CD14-positive monocyte (primary cell): ENCODE data around the gene NPLOC4. TPM values are rescaled to one million over a fixed set of nuclear protein-coding genes. Genes with fewer than 3 reads are reported as not detected.

ENCODE experiments used
- DNase-seq, 3 donors: peaks; one replicate each; pipeline ENCODE4 v3.0.0-alpha.2; 2011 to 2022
- H2AFZ ChIP-seq: 2 replicates; pipeline ENCODE4 v1.6.0; 2012; ENCODE audit warnings: mild to moderate bottlenecking, low read depth, low read length, inconsistent platforms; ENCODE audit not compliant: insufficient read depth, poor library complexity, severe bottlenecking
- H3K27ac ChIP-seq, 2 donors: 1 replicate in 1 of 2; 2 replicates in 1 of 2; pipeline ENCODE4 v1.5.1; 2012 to 2013; ENCODE audit warnings: low read length in 2 of 2, control low read depth in 1 of 2, inconsistent platforms in 1 of 2, low read depth in 1 of 2, mild to moderate bottlenecking in 1 of 2
- H3K27me3 ChIP-seq, 2 donors: one replicate each; pipeline versions ENCODE4 v1.6.0 to v1.6.1; 2011 to 2013; ENCODE audit warnings: low read length in 2 of 2; ENCODE audit not compliant: control insufficient read depth in 2 of 2, insufficient read depth in 2 of 2
- H3K36me3 ChIP-seq, 2 donors: replicated peaks in 1 of 2; 1 replicate in 1 of 2; 2 replicates in 1 of 2; pipeline versions ENCODE4 v1.5.1 to v1.6.1; 2012 to 2013; ENCODE audit warnings: low read length in 2 of 2, control low read depth in 1 of 2, inconsistent platforms in 1 of 2, mild to moderate bottlenecking in 1 of 2; ENCODE audit not compliant: insufficient read depth in 2 of 2, control insufficient read depth in 1 of 2
- H3K4me1 ChIP-seq, 2 donors: 1 replicate in 1 of 2; 2 replicates in 1 of 2; pipeline versions ENCODE4 v1.5.1 to v1.6.1; 2012 to 2013; ENCODE audit warnings: low read length in 2 of 2, control low read depth in 1 of 2, inconsistent platforms in 1 of 2, mild to moderate bottlenecking in 1 of 2, moderate library complexity in 1 of 2; ENCODE audit not compliant: insufficient read depth in 2 of 2, control insufficient read depth in 1 of 2
- H3K4me2 ChIP-seq: replicated peaks from 2 replicates; pipeline ENCODE3; 2012; ENCODE audit warnings: low read length, moderate library complexity, mild to moderate bottlenecking; ENCODE audit not compliant: poor library complexity, severe bottlenecking; ENCODE audit errors: extremely low read depth
- H3K4me3 ChIP-seq, 3 experiments: fragments of 200-600 bp in 1 of 3; sonication (generic) in 1 of 3; replicated peaks in 1 of 3; 1 replicate in 2 of 3; 2 replicates in 1 of 3; pipeline ENCODE4 v1.5.1; 2011 to 2013; ENCODE audit warnings: low read length in 3 of 3, mild to moderate bottlenecking in 3 of 3, control low read depth in 2 of 3, low read depth in 2 of 3, inconsistent platforms in 1 of 3, moderate library complexity in 1 of 3
- H3K79me2 ChIP-seq: 2 replicates; pipeline ENCODE4 v1.6.0; 2012; ENCODE audit warnings: mild to moderate bottlenecking, control low read depth, inconsistent platforms, low read length, moderate library complexity; ENCODE audit not compliant: insufficient read depth
- H3K9ac ChIP-seq: 2 replicates; pipeline ENCODE4 v1.6.0; 2017; ENCODE audit warnings: low read length, mild to moderate bottlenecking; ENCODE audit not compliant: insufficient read depth, poor library complexity, severe bottlenecking
- H3K9me3 ChIP-seq, 2 donors: replicated peaks in 1 of 2; 1 replicate in 1 of 2; 2 replicates in 1 of 2; pipeline versions ENCODE4 v1.5.1 to v1.6.1; 2012 to 2013; ENCODE audit warnings: low read length in 2 of 2, control low read depth in 1 of 2; ENCODE audit not compliant: control insufficient read depth in 1 of 2, insufficient read depth in 1 of 2
- H4K20me1 ChIP-seq: 2 replicates; pipeline ENCODE4 v1.6.0; 2012; ENCODE audit warnings: mild to moderate bottlenecking, low read length, control low read depth, moderate library complexity; ENCODE audit not compliant: insufficient read depth
- H3K27ac Mint-ChIP-seq, 7 donors: one replicate each; pipeline ENCODE4 v1.8.0; 2020; ENCODE audit warnings: mild to moderate bottlenecking in 7 of 7, mixed read lengths in 7 of 7, moderate library complexity in 6 of 7, inconsistent platforms in 2 of 7
- H3K27me3 Mint-ChIP-seq, 3 donors: one replicate each; pipeline ENCODE4 v1.8.0; 2021 to 2022; ENCODE audit warnings: low read depth in 3 of 3, mild to moderate bottlenecking in 3 of 3, mixed read lengths in 3 of 3, moderate library complexity in 3 of 3, inconsistent platforms in 1 of 3
- H3K36me3 Mint-ChIP-seq, 2 donors: one replicate each; pipeline ENCODE4 v1.8.0; 2020; ENCODE audit warnings: mixed read lengths in 2 of 2, inconsistent platforms in 1 of 2, mild to moderate bottlenecking in 1 of 2
- H3K4me1 Mint-ChIP-seq: one replicate; pipeline ENCODE4 v1.8.0; 2020; ENCODE audit warnings: mild to moderate bottlenecking, mixed read lengths
- H3K4me3 Mint-ChIP-seq, 2 donors: one replicate each; pipeline ENCODE4 v1.8.0; 2020; ENCODE audit warnings: mild to moderate bottlenecking in 2 of 2, mixed read lengths in 2 of 2, moderate library complexity in 1 of 2
- H3K9me3 Mint-ChIP-seq, 7 donors: one replicate each; pipeline ENCODE4 v1.8.0; 2020 to 2022; ENCODE audit warnings: mixed read lengths in 7 of 7, mild to moderate bottlenecking in 6 of 7, moderate library complexity in 6 of 7, inconsistent platforms in 2 of 7
- CTCF ChIP-seq: fragments of 200-600 bp; IDR thresholded peaks from one replicate; pipeline ENCODE4 v1.8.0; 2022; ENCODE audit warnings: antibody characterized with exemption, mild to moderate bottlenecking
- WGBS: methylation state at CpG from one replicate; pipeline ENCODE4 v1.1.5; 2013; ENCODE audit warnings: missing lambda C conversion rate; ENCODE audit not compliant: insufficient coverage; 5-methylcytosine and 5-hydroxymethylcytosine counted together
- intact Hi-C, 2 donors: fragments of 100-400 bp; cut with micrococcal nuclease; formaldehyde crosslinking; loops; one replicate each; pipeline versions ENCODE4 v1.15.0 to v1.15.1; 2023
- polyA plus RNA-seq, 3 donors: library from polyadenylated mRNA; depleted of rRNA in 1 of 3; unstranded in 2 of 3; stranded (reverse) in 1 of 3; fragments of 300-500 nt in 2 of 3; fragments of >200 nt in 1 of 3; fragmentation: Illumina TruSeq in 2 of 3; gene quantifications; 1 replicate in 2 of 3; 2 replicates in 1 of 3; pipeline ENCODE4 v1.2.3, GENCODE V29; 2012 to 2021

The NPLOC4 gene
- polyA plus RNA-seq, 3 donors, result 92.1 to 112 (median 106) TPM

- Mint-ChIP-seq H3K4me1 (peaks cover 67% of the 10 kb centered on the region), H3K27ac (peak overlapping the region; percentile 79 to 94 (median 88)), H3K27me3 (peaks cover 0 to 2% (median 0%) of the 10 kb centered on the region in 3 donors), H3K4me3 (peak overlapping the region; percentile 82 to 88), H3K9me3 (peaks cover 0 to 3% (median 0%) of the 10 kb centered on the region in 7 donors), H3K36me3 (peaks cover 35 to 43% of the 10 kb centered on the region in 2 donors)
- 2% methylated on average over 7 of the region's 23 CpGs for WGBS
- Histone ChIP-seq H3K4me1 (peaks cover 71 to 88% of the 10 kb centered on the region in 2 donors), H3K79me2 (peaks cover 90% of the 10 kb centered on the region), H3K27ac (peak overlapping the region; percentile 84 to 89), H3K36me3 (peaks cover 28 to 31% of the 10 kb centered on the region in 2 donors), H3K9me3 (no peaks in the 10 kb centered on the region), H4K20me1 (peaks cover 52% of the 10 kb centered on the region), H3K27me3 (no peaks in the 10 kb centered on the region), H3K4me2 (peak overlapping the region; percentile 91), H3K4me3 (peak overlapping the region; percentile 60 to 94 (median 73)), H3K9ac (peak overlapping the region; percentile 82), H2AFZ (peak overlapping the region; percentile 77)
- intact Hi-C loops, result loop anchor here in 1 of 2 donors (5.0 kb wide), 2 partner anchors 39 to 116 kb away; partner anchors contain the start of genes BAHCC1 and FAAP100
- no peak for TF ChIP-seq CTCF
- peak; percentile 14 to 36 (median 25) for DNase-seq
Observed at GRCh38 chr17:81513372-81513752, 123.5 kb downstream of the NPLOC4 start.

GRCh38 chr17:81512562-81513371, 124.1 kb downstream of the NPLOC4 start, which contains the start of gene ACTG1:
TSS of gene ACTG1 (minus strand) at chr17:81512799. CDS start at chr17:81512354, 445 bp downstream.
- peak; percentile 81 to 91 (median 90) for DNase-seq
- H3K4me2 ChIP-seq, result peak within 1 kb of the TSS; percentile 91
- no peaks in the 10 kb centered on the region for H3K9me3 ChIP-seq
- H3K36me3 ChIP-seq, result peaks cover 28 to 31% of the 10 kb centered on the region in 2 donors
- intact Hi-C loops, result loop anchor here in 1 of 2 donors (5.0 kb wide), 2 partner anchors 40 to 115 kb away; partner anchors contain the start of genes BAHCC1 and FAAP100
- peak within 1 kb of the TSS; percentile 95 to 96 for H3K4me3 Mint-ChIP-seq
- H3K9me3 Mint-ChIP-seq, result peaks cover 0 to 3% (median 0%) of the 10 kb centered on the region in 7 donors
- peaks cover 35 to 45% of the 10 kb centered on the region in 2 donors for H3K36me3 Mint-ChIP-seq
- H3K9ac ChIP-seq, result peak within 1 kb of the TSS; percentile 82
- peaks cover 0 to under 1% (median under 1%) of the 10 kb centered on the region in 3 donors for H3K27me3 Mint-ChIP-seq
- no peak for TF ChIP-seq CTCF
- under 1% methylated on average over 110 of the region's 111 CpGs for WGBS
- peaks cover 53% of the 10 kb centered on the region for H4K20me1 ChIP-seq
- H3K4me1 ChIP-seq, result peaks cover 65 to 84% of the 10 kb centered on the region in 2 donors
- peak within 1 kb of the TSS; percentile 84 to 89 for H3K27ac ChIP-seq
- H3K27me3 ChIP-seq, result no peaks in the 10 kb centered on the region
- peaks cover 64% of the 10 kb centered on the region for H3K4me1 Mint-ChIP-seq
- H3K27ac Mint-ChIP-seq, result peak within 1 kb of the TSS; percentile 83 to 95 (median 90)
- H3K4me3 ChIP-seq, result peak within 1 kb of the TSS; percentile 75 to 94 (median 83)
- H3K79me2 ChIP-seq, result peaks cover 85% of the 10 kb centered on the region
- peak within 1 kb of the TSS; percentile 77 for H2AFZ ChIP-seq
